ENCODE measurements around the gene C3AR1.
"Not testable (repeated sequence)": the region's sequence is repeated elsewhere in the genome, so short reads cannot be mapped to it uniquely, and the experiment has no call there.

C3AR1 gene

DNA sequence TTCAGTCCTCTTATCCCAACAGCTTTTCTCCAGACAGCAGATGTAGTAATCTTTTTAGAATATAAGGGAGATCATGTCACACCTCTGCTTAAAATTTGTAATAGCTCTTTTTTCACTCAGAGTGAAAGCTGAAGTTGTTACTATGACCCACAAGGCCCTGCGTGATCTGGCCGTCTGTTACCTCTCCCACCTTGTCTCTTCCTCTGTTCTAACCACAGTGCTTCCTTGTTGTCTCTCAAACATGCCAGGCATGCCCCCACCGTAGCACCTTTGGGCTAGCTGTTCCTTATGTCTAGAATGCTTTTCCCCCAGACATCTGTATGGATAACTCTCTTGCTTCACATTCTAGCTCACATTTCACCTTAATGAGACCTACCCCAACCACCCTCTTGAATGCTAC is 22.4 kb upstream of the C3AR1 start:
- Histone ChIP-seq H4K8ac (ENCODE audit: low read depth, low read length) (no peak overlapping the region), H2BK120ac (ENCODE audit: low read depth, low read length) (no peak overlapping the region), H3K36me3 (replicated peaks in 1 of 2; ENCODE audit: control insufficient read depth in 2 of 2, insufficient read depth in 2 of 2, low read length in 2 of 2) (peaks cover 13 to 41% of the 10 kb centered on the region in 2 donors), H3K18ac (ENCODE audit: low read length) (no peak overlapping the region), H3K9ac (ENCODE audit: low read depth, low read length, poor library complexity) (no peak overlapping the region), H2BK12ac (ENCODE audit: low read length) (no peak overlapping the region), H3K4me3 (ENCODE audit: low read length in 2 of 2) (no peak overlapping the region), H2AK5ac (ENCODE audit: low read depth, low read length) (no peak overlapping the region), H3K27me3 (ENCODE audit: control insufficient read depth in 3 of 3, insufficient read depth in 3 of 3, low read depth in 1 of 3, low read length in 3 of 3) (no peaks in the 10 kb centered on the region), H3K4ac (ENCODE audit: low read length) (no peak overlapping the region), H3K27ac (replicated peaks; ENCODE audit: low read length) (no peak overlapping the region), H3K14ac (ENCODE audit: low read length) (no peak overlapping the region), H3K4me2 (ENCODE audit: insufficient read depth, low read length, poor library complexity, severe bottlenecking) (no peak overlapping the region), H3K23ac (ENCODE audit: low read depth, low read length, poor library complexity) (no peak overlapping the region), H3K4me1 (ENCODE audit: control insufficient read depth in 2 of 2, insufficient read depth in 1 of 2, low read depth in 1 of 2, low read length in 2 of 2) (no peaks in the 10 kb centered on the region), H3K79me1 (ENCODE audit: low read depth, low read length) (no peaks in the 10 kb centered on the region), H2BK15ac (ENCODE audit: low read length) (no peak overlapping the region), H2BK5ac (ENCODE audit: low read length) (no peak overlapping the region), H4K91ac (ENCODE audit: low read depth, low read length, poor library complexity) (no peak overlapping the region), H2AFZ (ENCODE audit: low read length) (no peak overlapping the region), H3K9me3 (replicated peaks in 1 of 2; ENCODE audit: control insufficient read depth in 2 of 2, insufficient read depth in 1 of 2, low read depth in 1 of 2, low read length in 2 of 2) (no peaks in the 10 kb centered on the region)
- WGBS, 2 donors (ENCODE audit: extremely low coverage in 2 of 2, insufficient read length in 2 of 2, insufficient replicate concordance in 1 of 2): no CpG with 5 or more reads among the region's 3 CpGs
- DNase-seq (ENCODE audit: low spot score): no peak

GRCh38 chr12:8087666-8088065 is 21.5 kb upstream of the C3AR1 start:
- Histone ChIP-seq H2BK12ac (ENCODE audit: low read length) (no peak overlapping the region), H3K27me3 (ENCODE audit: control insufficient read depth in 3 of 3, insufficient read depth in 3 of 3, low read depth in 1 of 3, low read length in 3 of 3) (no peaks in the 10 kb centered on the region), H4K8ac (ENCODE audit: low read depth, low read length) (no peak overlapping the region), H2BK15ac (ENCODE audit: low read length) (no peak overlapping the region), H2BK5ac (ENCODE audit: low read length) (no peak overlapping the region), H2BK120ac (ENCODE audit: low read depth, low read length) (no peak overlapping the region), H4K91ac (ENCODE audit: low read depth, low read length, poor library complexity) (no peak overlapping the region), H3K9me3 (replicated peaks in 1 of 2; ENCODE audit: control insufficient read depth in 2 of 2, insufficient read depth in 1 of 2, low read depth in 1 of 2, low read length in 2 of 2) (no peaks in the 10 kb centered on the region), H3K14ac (ENCODE audit: low read length) (no peak overlapping the region), H3K4ac (ENCODE audit: low read length) (no peak overlapping the region), H3K4me1 (ENCODE audit: control insufficient read depth in 2 of 2, insufficient read depth in 1 of 2, low read depth in 1 of 2, low read length in 2 of 2) (peaks cover 0 to 2% of the 10 kb centered on the region in 2 donors), H3K4me3 (ENCODE audit: low read length in 2 of 2) (no peak overlapping the region), H2AFZ (ENCODE audit: low read length) (no peak overlapping the region), H3K27ac (replicated peaks; ENCODE audit: low read length) (no peak overlapping the region), H3K18ac (ENCODE audit: low read length) (no peak overlapping the region), H3K36me3 (replicated peaks in 1 of 2; ENCODE audit: control insufficient read depth in 2 of 2, insufficient read depth in 2 of 2, low read length in 2 of 2) (peaks cover 9 to 32% of the 10 kb centered on the region in 2 donors), H3K4me2 (ENCODE audit: insufficient read depth, low read length, poor library complexity, severe bottlenecking) (no peak overlapping the region), H3K9ac (ENCODE audit: low read depth, low read length, poor library complexity) (no peak overlapping the region), H2AK5ac (ENCODE audit: low read depth, low read length) (no peak overlapping the region), H3K79me1 (ENCODE audit: low read depth, low read length) (no peaks in the 10 kb centered on the region), H3K23ac (ENCODE audit: low read depth, low read length, poor library complexity) (no peak overlapping the region)
- no CpG with 5 or more reads among the region's 2 CpGs for WGBS, 2 donors (ENCODE audit: extremely low coverage in 2 of 2, insufficient read length in 2 of 2, insufficient replicate concordance in 1 of 2)
- DNase-seq (ENCODE audit: low spot score): no peak

- not testable (repeated sequence) for H2BK120ac ChIP-seq (ENCODE audit: low read depth, low read length); H3K27me3 ChIP-seq (ENCODE audit: control insufficient read depth in 3 of 3, insufficient read depth in 3 of 3, low read depth in 1 of 3, low read length in 3 of 3); H3K14ac ChIP-seq (ENCODE audit: low read length); H3K23ac ChIP-seq (ENCODE audit: low read depth, low read length, poor library complexity); H3K4ac ChIP-seq (ENCODE audit: low read length); H3K4me2 ChIP-seq (ENCODE audit: insufficient read depth, low read length, poor library complexity, severe bottlenecking); H2BK12ac ChIP-seq (ENCODE audit: low read length); H3K79me1 ChIP-seq (ENCODE audit: low read depth, low read length); H3K27ac ChIP-seq (replicated peaks; ENCODE audit: low read length); H3K36me3 ChIP-seq (replicated peaks in 1 of 2; ENCODE audit: control insufficient read depth in 2 of 2, insufficient read depth in 2 of 2, low read length in 2 of 2); H4K91ac ChIP-seq (ENCODE audit: low read depth, low read length, poor library complexity); H3K4me1 ChIP-seq (ENCODE audit: control insufficient read depth in 2 of 2, insufficient read depth in 1 of 2, low read depth in 1 of 2, low read length in 2 of 2); H3K4me3 ChIP-seq (ENCODE audit: low read length in 2 of 2); H3K18ac ChIP-seq (ENCODE audit: low read length); H2AK5ac ChIP-seq (ENCODE audit: low read depth, low read length); H3K9ac ChIP-seq (ENCODE audit: low read depth, low read length, poor library complexity); H4K8ac ChIP-seq (ENCODE audit: low read depth, low read length); H2AFZ ChIP-seq (ENCODE audit: low read length); DNase-seq (ENCODE audit: low spot score); H3K9me3 ChIP-seq (replicated peaks in 1 of 2; ENCODE audit: control insufficient read depth in 2 of 2, insufficient read depth in 1 of 2, low read depth in 1 of 2, low read length in 2 of 2); H2BK15ac ChIP-seq (ENCODE audit: low read length); H2BK5ac ChIP-seq (ENCODE audit: low read length)
- WGBS, 2 donors (ENCODE audit: extremely low coverage in 2 of 2, insufficient read length in 2 of 2, insufficient replicate concordance in 1 of 2): no CpG with 5 or more reads among the region's 3 CpGs
These were observed 18.2 kb upstream of the C3AR1 start for GRCh38 chr12:8084351-8084750.

GRCh38 chr12:8082808-8083100 is 16.6 kb upstream of the C3AR1 start:
- Histone ChIP-seq H3K4me1 (ENCODE audit: control insufficient read depth in 2 of 2, insufficient read depth in 1 of 2, low read depth in 1 of 2, low read length in 2 of 2) (peaks cover 0 to 4% of the 10 kb centered on the region in 2 donors), H2BK15ac (ENCODE audit: low read length) (no peak overlapping the region), H3K36me3 (replicated peaks in 1 of 2; ENCODE audit: control insufficient read depth in 2 of 2, insufficient read depth in 2 of 2, low read length in 2 of 2) (no peaks in the 10 kb centered on the region), H3K79me1 (ENCODE audit: low read depth, low read length) (no peaks in the 10 kb centered on the region), H2BK120ac (ENCODE audit: low read depth, low read length) (no peak overlapping the region), H3K23ac (ENCODE audit: low read depth, low read length, poor library complexity) (no peak overlapping the region), H3K4me2 (ENCODE audit: insufficient read depth, low read length, poor library complexity, severe bottlenecking) (peak overlapping the region; percentile 44), H2AFZ (ENCODE audit: low read length) (peak overlapping the region; percentile 90), H3K27ac (replicated peaks; ENCODE audit: low read length) (no peak overlapping the region), H3K14ac (ENCODE audit: low read length) (no peak overlapping the region), H3K9me3 (replicated peaks in 1 of 2; ENCODE audit: control insufficient read depth in 2 of 2, insufficient read depth in 1 of 2, low read depth in 1 of 2, low read length in 2 of 2) (no peaks in the 10 kb centered on the region), H3K4me3 (ENCODE audit: low read length in 2 of 2) (peak overlapping the region; percentile 82 to 91), H4K91ac (ENCODE audit: low read depth, low read length, poor library complexity) (no peak overlapping the region), H3K27me3 (ENCODE audit: control insufficient read depth in 3 of 3, insufficient read depth in 3 of 3, low read depth in 1 of 3, low read length in 3 of 3) (no peaks in the 10 kb centered on the region), H3K4ac (ENCODE audit: low read length) (no peak overlapping the region), H3K18ac (ENCODE audit: low read length) (no peak overlapping the region), H2BK5ac (ENCODE audit: low read length) (no peak overlapping the region), H4K8ac (ENCODE audit: low read depth, low read length) (no peak overlapping the region), H2BK12ac (ENCODE audit: low read length) (no peak overlapping the region), H3K9ac (ENCODE audit: low read depth, low read length, poor library complexity) (no peak overlapping the region), H2AK5ac (ENCODE audit: low read depth, low read length) (no peak overlapping the region)
- WGBS, 2 donors (ENCODE audit: extremely low coverage in 2 of 2, insufficient read length in 2 of 2, insufficient replicate concordance in 1 of 2): no CpG with 5 or more reads among the region's 4 CpGs
- no peak for DNase-seq (ENCODE audit: low spot score)

Data from neuronal stem cell (in vitro differentiated cells).